Keratinocyte (primary cell): ENCODE results near the gene KREMEN2. TPM values are rescaled to one million over a fixed set of nuclear protein-coding genes. Genes with fewer than 3 reads are reported as not detected.

ENCODE experiments used
- DNase-seq: peaks from one replicate; pipeline ENCODE4 v3.0.0-alpha.2; 2011; ENCODE audit warnings: low read depth, missing footprints, low spot score
- FAIRE-seq: peaks from 2 replicates; lab custom pipeline; 2011; peaks lifted over from hg19 to GRCh38; lab: Jason Lieb, UNC
- H2AFZ ChIP-seq: 2 replicates; pipeline ENCODE4 v1.6.0; 2012; ENCODE audit warnings: low read length, control low read depth, inconsistent platforms; ENCODE audit not compliant: control insufficient read depth
- H3K27ac ChIP-seq: 2 replicates; pipeline ENCODE4 v1.5.1; 2011; ENCODE audit warnings: low read length; ENCODE audit not compliant: control insufficient read depth, insufficient read depth
- H3K27me3 ChIP-seq: 3 replicates; pipeline ENCODE4 v1.6.0; 2011; ENCODE audit warnings: low read length; ENCODE audit not compliant: control insufficient read depth, insufficient read depth; ENCODE audit errors: extremely low read depth
- H3K36me3 ChIP-seq, 2 experiments: 2 replicates in 1 of 2; 3 replicates in 1 of 2; pipeline ENCODE4 v1.5.1; 2011; ENCODE audit warnings: low read length in 2 of 2, mild to moderate bottlenecking in 1 of 2; ENCODE audit not compliant: control insufficient read depth in 2 of 2, insufficient read depth in 2 of 2; ENCODE audit errors: extremely low read depth in 1 of 2
- H3K4me1 ChIP-seq: 3 replicates; pipeline ENCODE4 v1.5.1; 2011; ENCODE audit warnings: low read length; ENCODE audit not compliant: control insufficient read depth, insufficient read depth; ENCODE audit errors: extremely low read depth
- H3K4me2 ChIP-seq: 3 replicates; pipeline ENCODE4 v1.6.0; 2011; ENCODE audit warnings: low read depth, low read length; ENCODE audit not compliant: control insufficient read depth, insufficient read depth; ENCODE audit errors: extremely low read depth
- H3K4me3 ChIP-seq, 3 experiments: fragments of 200-600 bp in 1 of 3; sonication (generic) in 1 of 3; 2 replicates in 2 of 3; 3 replicates in 1 of 3; pipeline ENCODE4 v1.5.1; 2011 to 2016; ENCODE audit warnings: low read length in 3 of 3, mild to moderate bottlenecking in 3 of 3, control low read depth in 2 of 3, inconsistent platforms in 1 of 3, low read depth in 1 of 3, mixed read lengths in 1 of 3, mixed run types in 1 of 3, moderate library complexity in 1 of 3; ENCODE audit not compliant: control insufficient read depth in 2 of 3, insufficient read depth in 2 of 3; ENCODE audit errors: extremely low read depth in 1 of 3
- H3K79me2 ChIP-seq: 2 replicates; pipeline ENCODE4 v1.6.0; 2012; ENCODE audit warnings: low read length; ENCODE audit not compliant: control insufficient read depth, insufficient read depth
- H3K9ac ChIP-seq: 3 replicates; pipeline ENCODE4 v1.6.0; 2011; ENCODE audit warnings: low read length; ENCODE audit not compliant: control insufficient read depth, insufficient read depth; ENCODE audit errors: extremely low read depth
- H3K9me1 ChIP-seq: 3 replicates; pipeline ENCODE4 v1.6.0; 2011; ENCODE audit warnings: low read length; ENCODE audit not compliant: control insufficient read depth, insufficient read depth; ENCODE audit errors: extremely low read depth
- H3K9me3 ChIP-seq: 2 replicates; pipeline ENCODE4 v1.5.1; 2012; ENCODE audit warnings: low read depth, low read length; ENCODE audit not compliant: control insufficient read depth
- H4K20me1 ChIP-seq: 3 replicates; pipeline ENCODE4 v1.6.0; 2011; ENCODE audit warnings: low read length; ENCODE audit not compliant: control insufficient read depth, insufficient read depth; ENCODE audit errors: extremely low read depth
- CTCF ChIP-seq, 3 experiments: IDR thresholded peaks in 1 of 3; conservative IDR thresholded peaks in 1 of 3; optimal IDR thresholded peaks in 1 of 3; 2 replicates in 2 of 3; 3 replicates in 1 of 3; pipeline versions ENCODE3 to v1.5.1; 2011; ENCODE audit warnings: low read length in 3 of 3, mild to moderate bottlenecking in 3 of 3, moderate library complexity in 2 of 3, control low read depth in 1 of 3, inconsistent platforms in 1 of 3; ENCODE audit not compliant: insufficient read depth in 2 of 3; ENCODE audit errors: extremely low read depth in 1 of 3
- EZH2 ChIP-seq: IDR thresholded peaks from one replicate; pipeline ENCODE4 v1.6.1; 2012; ENCODE audit warnings: inconsistent platforms, mild to moderate bottlenecking, low read length, moderate library complexity
- dilution Hi-C: fragments of 300-500 bp; cut with MboI; formaldehyde crosslinking; loops from one replicate; pipeline ENCODE4 v1.7.0; 2020; ENCODE audit warnings: low sequenced_read_pairs; ENCODE audit not compliant: extremely low pct_ligation_motif_present
- polyA plus RNA-seq, 5 experiments: library from polyadenylated mRNA; depleted of rRNA in 3 of 5; stranded (reverse) in 3 of 5; stranded (forward) in 1 of 5; unstranded in 1 of 5; fragments of >200 nt; gene quantifications; 1 replicate in 1 of 5; 2 replicates in 3 of 5; 3 replicates in 1 of 5; pipeline versions ENCODE4 v1.2.1 to v1.2.3, GENCODE V29; 2011 to 2012; ENCODE audit warnings: missing spikeins in 2 of 5, low read depth in 1 of 5, low replicate concordance in 1 of 5

KREMEN2 gene
- polyA plus RNA-seq, 1 donor (not counting 4 experiments of a cell fraction or from before 2014, with no cell fraction given) = 3.3 TPM

- no peak for DNase-seq
- Histone ChIP-seq H3K4me2 (no peak overlapping the region), H3K4me3 (no peak overlapping the region), H3K4me1 (no peaks in the 10 kb centered on the region), H4K20me1 (peaks cover 2% of the 10 kb centered on the region), H3K9ac (no peak overlapping the region), H3K27ac (no peak overlapping the region), H3K27me3 (no peaks in the 10 kb centered on the region), H2AFZ (no peak overlapping the region), H3K36me3 (peaks cover 17 to 39% of the 10 kb centered on the region in 2 experiments), H3K9me3 (no peaks in the 10 kb centered on the region), H3K79me2 (no peaks in the 10 kb centered on the region), H3K9me1 (no peaks in the 10 kb centered on the region)
- TF ChIP-seq EZH2 = no peak
- no peak for TF ChIP-seq CTCF (optimal IDR thresholded peaks at IDR 0.05 in 1 of 3, IDR thresholded peaks at IDR 0.05 in 1 of 3, conservative IDR thresholded peaks at IDR 0.05 in 1 of 3; ENCODE audit: extremely low read depth in 1 of 3, insufficient read depth in 2 of 3, low read length in 3 of 3)
- no peak for FAIRE-seq
- dilution Hi-C loops = no loop called here
Measured at GRCh38 chr16:2933701-2934100, 30.4 kb upstream of the KREMEN2 start.

- TF ChIP-seq CTCF (optimal IDR thresholded peaks at IDR 0.05 in 1 of 3, IDR thresholded peaks at IDR 0.05 in 1 of 3, conservative IDR thresholded peaks at IDR 0.05 in 1 of 3; ENCODE audit: extremely low read depth in 1 of 3, insufficient read depth in 2 of 3, low read length in 3 of 3) (no peak), EZH2 (no peak)
- dilution Hi-C loops = no loop called here
- FAIRE-seq = no peak
Measured at GRCh38 chr16:2934450-2934849, 29.6 kb upstream of the KREMEN2 start.

More at GRCh38 chr16:2934450-2934849, 29.6 kb upstream of the KREMEN2 start:
- H3K27me3 ChIP-seq = no peaks in the 10 kb centered on the region
- no peak overlapping the region for H3K4me2 ChIP-seq
- H3K79me2 ChIP-seq = no peaks in the 10 kb centered on the region
- no peak for DNase-seq
- H3K9me3 ChIP-seq = no peaks in the 10 kb centered on the region
- H4K20me1 ChIP-seq = peaks cover 2% of the 10 kb centered on the region
- H2AFZ ChIP-seq = no peak overlapping the region
- H3K27ac ChIP-seq = no peak overlapping the region
- peaks cover 13 to 36% of the 10 kb centered on the region in 2 experiments for H3K36me3 ChIP-seq
- H3K4me1 ChIP-seq = no peaks in the 10 kb centered on the region
- no peak overlapping the region for H3K4me3 ChIP-seq
- no peak overlapping the region for H3K9ac ChIP-seq
- H3K9me1 ChIP-seq = no peaks in the 10 kb centered on the region
